GM13976 (cell line): ENCODE data around the gene ARHGEF17.
"Not testable (repeated sequence)": the region's sequence is repeated elsewhere in the genome, so short reads cannot be mapped to it uniquely, and the experiment has no call there.

Source experiments
- DNase-seq: peaks from one replicate; pipeline ENCODE4 v3.0.0; 2012; ENCODE audit warnings: low spot score
- in situ Hi-C: fragments of 300-500 bp; cut with MboI; formaldehyde crosslinking; loops from one replicate; pipeline ENCODE4 v1.12.0; 2022; ENCODE audit warnings: low sequenced_read_pairs, mixed read lengths, inconsistent platforms; ENCODE audit not compliant: unreplicated experiment
- TF ChIP-seq, protein P1 (sequence below): IDR thresholded peaks from 2 replicates; pipeline ENCODE4 v1.5.1; 2012; ENCODE audit warnings: borderline replicate concordance, mild to moderate bottlenecking; ENCODE audit not compliant: insufficient read depth; ENCODE audit errors: extremely low read depth, missing control alignments, control extremely low read depth

The ARHGEF17 gene

DNA sequence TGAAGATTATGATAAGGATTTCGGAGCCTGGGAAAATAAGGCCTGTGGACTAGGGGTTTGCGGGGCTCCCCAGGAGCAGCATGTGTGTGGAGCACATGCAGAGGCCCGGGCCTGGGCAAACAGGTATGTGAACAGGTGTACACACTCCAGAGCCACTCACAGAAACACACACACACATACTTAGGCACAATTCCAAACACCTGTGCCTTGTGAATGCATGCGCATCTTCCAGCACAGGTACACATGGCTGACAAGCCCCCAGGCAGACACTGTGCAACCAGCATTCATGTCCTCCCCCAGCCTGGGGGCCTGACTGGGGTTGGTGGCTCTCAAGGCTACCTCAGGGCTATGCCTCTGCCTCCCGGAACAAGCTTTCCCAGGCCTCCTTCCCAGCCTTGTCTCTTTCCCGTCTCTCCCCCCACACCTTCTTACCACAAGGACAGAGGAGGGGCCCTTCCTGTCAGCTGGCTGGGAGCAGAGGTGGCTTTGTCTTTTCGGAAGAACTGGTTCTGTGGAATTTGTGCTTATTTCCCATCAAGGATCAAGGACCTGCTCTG lies 38.5 kb upstream of the ARHGEF17 start:
- DNase-seq = no peak
- in situ Hi-C loops = no loop called here
- TF ChIP-seq, protein P1, sequence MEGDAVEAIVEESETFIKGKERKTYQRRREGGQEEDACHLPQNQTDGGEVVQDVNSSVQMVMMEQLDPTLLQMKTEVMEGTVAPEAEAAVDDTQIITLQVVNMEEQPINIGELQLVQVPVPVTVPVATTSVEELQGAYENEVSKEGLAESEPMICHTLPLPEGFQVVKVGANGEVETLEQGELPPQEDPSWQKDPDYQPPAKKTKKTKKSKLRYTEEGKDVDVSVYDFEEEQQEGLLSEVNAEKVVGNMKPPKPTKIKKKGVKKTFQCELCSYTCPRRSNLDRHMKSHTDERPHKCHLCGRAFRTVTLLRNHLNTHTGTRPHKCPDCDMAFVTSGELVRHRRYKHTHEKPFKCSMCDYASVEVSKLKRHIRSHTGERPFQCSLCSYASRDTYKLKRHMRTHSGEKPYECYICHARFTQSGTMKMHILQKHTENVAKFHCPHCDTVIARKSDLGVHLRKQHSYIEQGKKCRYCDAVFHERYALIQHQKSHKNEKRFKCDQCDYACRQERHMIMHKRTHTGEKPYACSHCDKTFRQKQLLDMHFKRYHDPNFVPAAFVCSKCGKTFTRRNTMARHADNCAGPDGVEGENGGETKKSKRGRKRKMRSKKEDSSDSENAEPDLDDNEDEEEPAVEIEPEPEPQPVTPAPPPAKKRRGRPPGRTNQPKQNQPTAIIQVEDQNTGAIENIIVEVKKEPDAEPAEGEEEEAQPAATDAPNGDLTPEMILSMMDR = no peak

DNA sequence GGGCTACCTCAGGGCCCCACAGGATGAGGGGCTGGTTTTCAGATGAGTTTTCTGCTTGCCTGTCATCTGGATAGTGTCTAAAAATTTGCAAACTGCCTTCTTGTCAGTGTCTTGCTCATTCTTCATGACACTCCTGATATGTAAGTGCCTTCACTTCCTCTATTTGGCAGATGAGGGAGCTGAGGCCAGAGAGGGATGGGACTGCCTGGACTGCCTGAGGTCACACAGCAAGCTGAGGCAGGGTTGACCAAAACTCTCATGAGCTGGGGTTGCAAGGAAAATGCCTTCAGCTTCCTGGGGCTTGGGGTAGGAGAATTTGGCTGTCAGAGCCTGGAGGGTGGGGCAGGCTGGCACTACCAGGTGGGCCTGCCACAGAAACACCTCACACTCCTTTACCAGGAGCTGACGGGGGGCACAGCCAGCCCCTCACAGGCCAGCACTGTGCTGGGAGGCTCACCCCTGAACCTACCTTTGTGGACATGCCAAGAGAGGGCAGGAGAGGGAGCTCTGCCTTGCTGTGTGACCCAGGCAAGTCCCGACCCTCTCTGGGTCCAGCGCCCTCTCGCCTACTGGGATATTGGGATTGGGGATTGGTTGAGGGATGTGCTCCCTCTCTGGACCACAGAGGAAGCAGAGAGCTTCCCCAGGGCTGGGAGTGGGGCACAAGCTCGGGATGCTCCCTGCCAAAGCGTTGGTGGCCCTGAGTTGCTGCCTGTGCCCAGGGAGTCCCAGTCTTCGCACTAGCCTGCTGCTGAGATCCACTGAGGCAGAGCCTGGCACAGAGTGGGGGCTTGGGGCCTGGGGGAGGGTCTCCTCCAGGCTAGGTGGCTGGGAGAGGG lies 37.8 kb upstream of the ARHGEF17 start:
- in situ Hi-C loops = no loop called here
- no peak for DNase-seq
- TF ChIP-seq, protein P1 = no peak

DNA sequence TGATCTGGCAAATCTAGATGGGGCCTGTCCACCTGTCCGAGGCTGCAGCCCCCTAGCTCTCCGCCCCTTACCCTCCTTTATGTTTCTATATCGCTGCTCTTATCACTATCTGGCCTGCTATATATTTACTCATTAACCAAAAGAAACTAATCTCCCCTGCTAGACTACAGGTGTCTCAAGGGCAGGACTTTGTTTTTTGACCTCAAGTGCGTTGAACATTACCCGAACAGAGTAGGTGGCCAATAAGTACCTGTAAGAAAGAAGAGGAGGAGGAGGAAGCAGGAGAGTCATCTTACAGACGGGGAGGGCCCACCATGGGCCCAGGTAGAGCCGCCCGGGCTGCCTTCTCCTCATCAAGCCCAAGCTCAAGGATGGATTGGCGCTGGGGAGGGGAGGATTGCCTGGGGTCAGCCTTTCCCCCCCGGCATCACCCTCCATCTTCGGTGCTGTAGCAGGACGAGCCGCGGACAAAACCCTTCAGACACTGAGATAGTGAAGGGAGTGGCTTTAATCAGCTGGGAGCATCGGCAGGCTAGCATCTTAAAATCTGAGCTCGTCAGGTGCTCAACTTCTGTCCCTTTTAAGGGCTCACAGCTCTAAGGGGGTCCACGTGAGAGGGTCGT lies 37.1 kb upstream of the ARHGEF17 start:
- TF ChIP-seq, protein P1 = no peak
- in situ Hi-C loops = no loop called here
- no peak for DNase-seq

DNA sequence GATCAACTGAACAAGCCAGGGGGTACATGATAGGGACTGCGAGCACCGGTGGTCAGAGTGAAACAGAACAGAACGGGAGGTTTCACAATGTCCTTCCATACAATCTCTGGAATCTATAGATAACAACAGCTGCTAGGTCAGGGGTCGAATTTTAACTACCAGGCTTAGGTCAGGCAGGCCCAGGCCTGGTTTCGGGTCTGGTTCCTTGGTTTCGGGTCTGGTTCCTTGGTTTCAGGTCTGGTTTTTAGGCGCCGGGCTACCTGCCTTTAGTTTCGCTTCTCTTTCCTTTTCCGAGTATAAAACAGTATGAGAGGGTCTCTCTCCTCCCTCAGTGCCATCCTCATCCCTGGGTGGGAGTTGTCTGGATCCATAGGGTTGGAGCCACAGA lies 36.6 kb upstream of the ARHGEF17 start:
- DNase-seq, in situ Hi-C loops: not testable (repeated sequence)

DNA sequence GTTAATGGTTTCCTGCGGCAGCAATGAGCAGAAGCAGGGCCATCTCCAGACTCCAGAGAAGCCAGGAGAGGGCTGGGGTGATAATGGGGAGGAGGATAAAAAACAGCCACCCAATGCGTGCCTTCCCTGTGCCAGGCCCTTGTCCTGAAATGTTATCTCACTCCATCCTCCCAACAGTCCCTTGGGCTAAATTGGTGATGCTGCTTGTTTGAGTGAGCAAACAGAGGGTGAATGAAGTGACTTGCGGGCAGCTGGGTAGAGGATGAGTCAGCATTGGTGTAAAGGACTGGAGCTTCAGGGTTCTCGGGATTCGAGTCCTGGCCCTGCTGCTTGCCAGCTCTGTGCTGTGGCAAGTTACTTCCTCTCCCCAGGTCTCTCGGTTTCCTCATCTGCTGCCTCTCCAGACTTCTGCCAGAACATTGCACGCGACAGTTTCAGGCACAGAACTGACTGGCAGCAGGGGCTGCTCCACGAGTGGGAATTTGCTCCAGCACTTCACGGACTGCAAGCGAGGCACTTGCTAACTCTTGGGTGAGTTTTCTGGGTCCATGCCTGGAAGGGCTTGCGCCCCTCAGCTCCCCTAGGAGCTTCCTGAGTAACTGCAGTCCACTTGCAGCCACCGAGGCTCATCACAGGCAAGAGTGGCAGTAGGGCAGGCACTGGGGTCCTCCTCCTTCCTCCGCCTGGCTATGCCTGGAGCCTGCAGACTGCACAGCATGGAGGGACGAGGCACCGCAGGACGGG lies 36.0 kb upstream of the ARHGEF17 start, which contains the start of gene P2RY6:
Gene P2RY6 (plus strand): TSS at position 403 of the 744 bp plus-strand sequence. CDS start 24,181 bp downstream, outside the sequence.
- DNase-seq = no peak
- in situ Hi-C loops = no loop called here
- TF ChIP-seq, protein P1 = no peak

DNA sequence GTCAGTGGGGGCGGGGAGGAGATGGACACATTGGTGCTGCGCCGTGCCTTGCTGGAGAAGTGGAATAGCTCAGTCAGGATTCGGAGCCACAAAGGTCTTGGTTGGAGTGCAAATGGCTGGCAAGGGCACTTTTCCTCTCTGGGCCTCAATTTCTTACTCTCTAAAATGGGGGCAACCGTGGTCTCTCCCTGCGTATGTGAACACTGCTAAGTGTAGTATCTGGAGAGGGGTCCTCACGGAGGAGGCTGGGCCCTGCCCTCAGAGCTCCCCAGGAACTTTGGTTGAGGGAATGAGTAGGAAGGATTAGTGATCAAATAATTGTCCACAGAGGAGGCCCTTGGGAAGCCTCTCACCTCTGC lies 35.4 kb upstream of the ARHGEF17 start:
- in situ Hi-C loops = no loop called here
- TF ChIP-seq, protein P1 = no peak
- no peak for DNase-seq
